Kidney epithelial cell (primary cell): ENCODE results near the gene UTP4. TPM values are rescaled to one million over a fixed set of nuclear protein-coding genes. Genes with fewer than 3 reads are reported as not detected.
A peak's percentile ranks its signal among the peaks of the same experiment; 100 is the strongest.

ENCODE experiments used
- DNase-seq: peaks from one replicate; pipeline ENCODE4 v3.0.0-alpha.2; 2010; ENCODE audit warnings: low read depth
- H3K27me3 ChIP-seq: 2 replicates; pipeline ENCODE4 v1.6.0; 2011; ENCODE audit warnings: low read length; ENCODE audit not compliant: control insufficient read depth, insufficient read depth
- H3K36me3 ChIP-seq: 2 replicates; pipeline ENCODE4 v1.5.1; 2011; ENCODE audit warnings: low read length; ENCODE audit not compliant: control insufficient read depth, insufficient read depth
- H3K4me3 ChIP-seq: 2 replicates; pipeline ENCODE4 v1.5.1; 2011; ENCODE audit warnings: low read depth, mild to moderate bottlenecking, control low read depth, low read length
- CTCF ChIP-seq: IDR thresholded peaks from 2 replicates; pipeline ENCODE4 v1.5.1; 2011; ENCODE audit warnings: mild to moderate bottlenecking, moderate library complexity, low read length, control low read depth, inconsistent platforms; ENCODE audit not compliant: insufficient read depth, poor library complexity, severe bottlenecking
- total RNA-seq: library from RNA; depleted of rRNA; stranded (reverse); fragments of >200 nt; gene quantifications from 2 replicates; pipeline ENCODE4 v1.2.3, GENCODE V29; 2015

UTP4 gene
- 32.3 and 32.8 TPM in 2 replicates for total RNA-seq

GRCh38 chr16:69132424-69133252, at the start of gene UTP4, which contains the start of gene CHTF8:
Gene UTP4, plus strand, starts transcription at chr16:69132649. Its CDS starts 811 bp downstream, at chr16:69133460.
Gene CHTF8, minus strand, starts transcription at chr16:69132588. Its CDS starts 11,130 bp downstream, at chr16:69121458.
- Histone ChIP-seq H3K4me3 (peak within 1 kb of the TSS; percentile 98), H3K27me3 (no peaks in the 10 kb centered on the region), H3K36me3 (no peaks in the 10 kb centered on the region)
- no peak for TF ChIP-seq CTCF
- DNase-seq = peak; percentile 29

DNA sequence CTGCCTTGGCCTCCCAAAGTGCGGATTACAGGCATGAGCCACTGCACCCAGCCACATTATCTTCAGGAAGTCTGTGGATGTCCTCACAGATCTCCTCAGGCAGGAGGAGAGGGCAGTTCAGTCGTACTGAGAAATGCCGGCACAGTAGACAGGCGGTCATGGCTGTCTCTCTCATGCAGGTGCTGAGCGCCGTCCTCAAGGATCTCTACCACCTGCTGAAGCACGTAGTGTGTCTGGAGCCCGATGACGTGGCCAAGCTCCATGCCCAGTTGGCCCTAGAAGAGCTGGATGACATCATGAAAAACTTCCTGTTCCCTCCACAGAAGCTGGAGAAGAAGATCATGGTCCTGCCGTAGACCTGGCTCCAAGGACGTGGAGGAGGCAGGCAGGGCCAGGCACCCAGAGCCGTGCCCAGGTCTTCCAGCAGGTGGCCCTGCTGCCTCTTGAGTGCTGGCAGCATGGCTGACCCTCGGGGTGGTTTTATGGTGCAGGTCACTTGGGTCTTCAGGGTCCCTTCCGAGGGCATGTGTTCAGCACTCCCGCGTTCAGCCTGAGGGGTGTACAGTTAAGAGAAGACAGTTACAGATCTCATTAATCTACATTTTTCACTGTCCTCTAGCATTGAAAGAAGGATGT, 49.0 kb upstream of the UTP4 start:
- DNase-seq = no peak

DNA sequence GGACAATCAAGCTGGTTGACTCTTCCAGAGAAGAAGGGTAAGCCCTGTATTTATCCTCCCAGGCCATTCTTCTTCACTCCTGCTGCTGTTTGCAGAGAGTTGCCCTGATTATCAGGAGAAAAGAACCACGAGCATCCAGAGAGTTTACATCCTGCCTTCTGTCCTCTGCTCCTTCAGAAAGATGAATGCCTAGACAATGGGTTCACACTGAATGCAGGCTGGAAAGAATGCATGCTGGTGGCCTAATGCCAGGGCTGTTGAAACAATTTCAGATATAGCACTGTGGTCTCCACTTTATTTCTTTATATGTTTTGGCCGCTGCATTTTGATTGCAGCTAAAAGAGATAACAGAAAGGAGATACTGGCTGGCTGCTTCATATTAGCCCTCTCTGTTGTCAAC, 48.2 kb upstream of the UTP4 start:
- no peaks in the 10 kb centered on the region for H3K36me3 ChIP-seq
- TF ChIP-seq CTCF = no peak
- no peak for DNase-seq
- no peak overlapping the region for H3K4me3 ChIP-seq
- no peaks in the 10 kb centered on the region for H3K27me3 ChIP-seq

More for the DNA sequence above, 49.0 kb upstream of the UTP4 start:
- peak; percentile 30 for TF ChIP-seq CTCF
- Histone ChIP-seq H3K27me3 (no peaks in the 10 kb centered on the region), H3K4me3 (no peak overlapping the region), H3K36me3 (no peaks in the 10 kb centered on the region)

- no peak for DNase-seq
- no peak overlapping the region for H3K4me3 ChIP-seq
- no peaks in the 10 kb centered on the region for H3K27me3 ChIP-seq
- H3K36me3 ChIP-seq = no peaks in the 10 kb centered on the region
- TF ChIP-seq CTCF = no peak
These were observed 47.3 kb upstream of the UTP4 start for GRCh38 chr16:69085032-69085695.

DNA sequence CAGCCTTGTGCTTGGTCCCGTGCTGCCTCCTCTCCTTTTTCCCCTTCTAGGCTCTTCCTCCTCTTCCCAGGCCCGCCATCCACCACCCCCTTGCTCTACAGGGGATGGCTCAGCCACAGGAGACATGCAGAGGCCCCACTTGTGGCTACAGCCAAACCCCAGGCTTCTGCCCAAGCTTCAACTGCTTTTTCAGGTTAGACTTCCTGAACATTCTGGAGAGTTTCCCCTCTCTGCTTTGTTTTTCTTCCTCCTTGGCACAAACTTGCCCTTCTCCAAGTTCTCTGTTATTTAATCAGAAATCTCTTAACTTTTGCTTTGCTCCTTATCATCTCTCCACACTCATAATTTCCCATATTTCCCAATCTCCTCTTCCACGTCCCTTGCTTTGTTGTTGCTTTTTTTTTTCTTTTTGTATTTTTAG, 45.3 kb upstream of the UTP4 start:
- DNase-seq = no peak
- Histone ChIP-seq H3K4me3 (no peak overlapping the region), H3K36me3 (no peaks in the 10 kb centered on the region), H3K27me3 (no peaks in the 10 kb centered on the region)
- no peak for TF ChIP-seq CTCF
